ENCODE results near the gene ADAM8. TPM values are rescaled to one million over a fixed set of nuclear protein-coding genes. Genes with fewer than 3 reads are reported as not detected.

The ADAM8 gene
- total and polyA plus RNA-seq, 2 of the 8 experiments (the other 6 are each of a cell fraction or from before 2014, with no cell fraction given): 4.6 TPM

DNA sequence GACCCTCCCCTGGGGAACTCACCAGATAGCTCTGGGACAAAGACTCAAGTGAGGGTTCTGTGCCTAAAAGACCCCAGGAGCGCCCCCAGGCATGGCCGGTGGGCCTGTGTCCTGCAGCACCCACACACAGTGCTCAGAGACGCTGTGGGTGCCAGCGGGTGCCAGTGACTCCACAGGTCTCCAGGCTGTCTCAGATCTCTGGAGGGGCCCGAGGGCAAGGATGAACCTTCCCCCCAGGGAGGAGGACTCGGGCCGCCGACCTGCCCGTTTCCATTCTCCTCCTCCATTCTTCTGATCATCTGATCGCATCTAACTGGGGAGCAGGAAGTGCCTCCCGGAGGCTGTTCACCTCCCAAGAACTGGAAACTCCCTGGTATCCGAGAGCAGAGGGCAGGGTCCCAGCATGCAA lies 980 bp downstream of the ADAM8 start:
- 65% methylated on average over 11 of the region's 12 CpGs; no CpG with 5 or more reads in 1 of the 2 experiments for WGBS, 2 experiments (ENCODE audit: extremely low coverage in 1 of 2, insufficient coverage in 1 of 2, insufficient read length in 1 of 2, insufficient replicate concordance in 2 of 2, low coverage in 1 of 2, low lambda C conversion rate in 2 of 2, missing lambda C conversion rate in 1 of 2)
- ChIA-PET CTCF (ENCODE audit: partially characterized antibody) (interaction anchor here (0.7 to 2.1 kb wide), 11 partner anchors 8 to 229 kb away, joined by 3 to 10 read pairs (median 4); no protein-coding TSS in a partner anchor), POLR2A (ENCODE audit: partially characterized antibody) (interaction anchor here (1.0 to 2.1 kb wide), 5 partner anchors 9 to 50 kb away, joined by 3 to 11 read pairs (median 4); no protein-coding TSS in a partner anchor)
- Histone ChIP-seq H3K4me1 (replicated peaks in 1 of 4; ENCODE audit: control insufficient read depth in 3 of 4, insufficient read depth in 4 of 4, low read length in 3 of 4) (peaks cover 0 to 13% (median 7%) of the 10 kb centered on the region in 4 experiments; a peak in 5 of 7 replicates), H2BK12ac (ENCODE audit: low read depth, low read length) (no peak overlapping the region), H4K20me1 (replicated peaks in 1 of 2; ENCODE audit: control insufficient read depth in 1 of 2, insufficient read depth in 2 of 2, low read length in 2 of 2) (peaks cover 0 to 3% of the 10 kb centered on the region in 2 experiments), H3K4me2 (ENCODE audit: insufficient read depth in 1 of 2, low read depth in 2 of 2, low read length in 2 of 2) (peak overlapping the region; percentile 58 to 85; a peak in 2 of 4 replicates), H2BK5ac (ENCODE audit: low read depth, low read length) (no peak overlapping the region), H3K56ac (replicated peaks; ENCODE audit: insufficient read length, low read depth, low read length) (no peak overlapping the region), H3K14ac (ENCODE audit: insufficient read length) (no peak overlapping the region), H2BK20ac (ENCODE audit: low read length) (0 out of 2 replicates have a peak overlapping the region, but pooled peaks have one; percentile 61), H4K8ac (ENCODE audit: extremely low read depth, insufficient read depth, low read length) (no peak overlapping the region; the same call in 1 of the 2 replicates), H3K4me3 (ENCODE audit: extremely low read depth in 1 of 4, insufficient read depth in 2 of 4, low read depth in 3 of 4, low read length in 4 of 4) (no peak overlapping the region), H3K27me3 (replicated peaks in 1 of 4; ENCODE audit: control insufficient read depth in 3 of 4, extremely low read depth in 1 of 4, insufficient read depth in 3 of 4, low read length in 3 of 4) (peaks cover 0 to 7% (median 4%) of the 10 kb centered on the region in 4 experiments; a peak in 6 of 7 replicates), H3K23ac (ENCODE audit: insufficient read length) (no peak overlapping the region), H3K79me2 (ENCODE audit: control insufficient read depth in 1 of 2, insufficient read depth in 2 of 2, low read length in 2 of 2) (no peaks in the 10 kb centered on the region), H3K4ac (replicated peaks; ENCODE audit: insufficient read length, low read depth, low read length) (no peak overlapping the region), H2AK5ac (ENCODE audit: low read depth, low read length) (no peak overlapping the region), H2BK15ac (ENCODE audit: low read length) (no peak overlapping the region), H3K27ac (ENCODE audit: low read depth, low read length) (no peak overlapping the region), H3K79me1 (ENCODE audit: low read depth, low read length) (no peaks in the 10 kb centered on the region), H3K9me3 (ENCODE audit: insufficient read depth in 2 of 2, low read depth in 1 of 2, low read length in 1 of 2) (no peaks in the 10 kb centered on the region), H4K91ac (replicated peaks; ENCODE audit: insufficient read length, low read length) (no peak overlapping the region), H3K36me3 (ENCODE audit: control insufficient read depth in 2 of 4, insufficient read depth in 4 of 4, low read length in 3 of 4) (peaks cover 0 to 7% (median 3%) of the 10 kb centered on the region in 4 experiments; a peak in 3 of 8 replicates), H3K18ac (ENCODE audit: extremely low read depth, low read length) (no peak overlapping the region), H2BK120ac (replicated peaks; ENCODE audit: low read depth, low read length) (no peak overlapping the region), H2AFZ (ENCODE audit: low read length) (no peak overlapping the region), H3K9ac (replicated peaks in 1 of 4; ENCODE audit: extremely low read depth in 1 of 4, low read depth in 3 of 4, low read length in 3 of 4) (no peak overlapping the region), H4K5ac (ENCODE audit: insufficient read length, low read depth, low read length) (no peak overlapping the region), H3K23me2 (ENCODE audit: low read depth, low read length) (peaks cover 5% of the 10 kb centered on the region; the same call in 1 of the 2 replicates)
- no peak for DNase-seq (ENCODE audit: low read depth in 1 of 2, low spot score in 2 of 2)
- TF ChIP-seq RAD21 (IDR thresholded peaks at IDR 0.05 in 1 of 2, conservative IDR thresholded peaks at IDR 0.05 in 1 of 2; ENCODE audit: low read depth in 2 of 2, low read length in 2 of 2): 0 out of 4 replicates have a peak, but pooled peaks of 1 of the 2 experiments have one; percentile 18
- TF ChIP-seq JUN (IDR thresholded peaks at IDR 0.05; ENCODE audit: low read depth, low read length): no peak
- TF ChIP-seq, protein P1, sequence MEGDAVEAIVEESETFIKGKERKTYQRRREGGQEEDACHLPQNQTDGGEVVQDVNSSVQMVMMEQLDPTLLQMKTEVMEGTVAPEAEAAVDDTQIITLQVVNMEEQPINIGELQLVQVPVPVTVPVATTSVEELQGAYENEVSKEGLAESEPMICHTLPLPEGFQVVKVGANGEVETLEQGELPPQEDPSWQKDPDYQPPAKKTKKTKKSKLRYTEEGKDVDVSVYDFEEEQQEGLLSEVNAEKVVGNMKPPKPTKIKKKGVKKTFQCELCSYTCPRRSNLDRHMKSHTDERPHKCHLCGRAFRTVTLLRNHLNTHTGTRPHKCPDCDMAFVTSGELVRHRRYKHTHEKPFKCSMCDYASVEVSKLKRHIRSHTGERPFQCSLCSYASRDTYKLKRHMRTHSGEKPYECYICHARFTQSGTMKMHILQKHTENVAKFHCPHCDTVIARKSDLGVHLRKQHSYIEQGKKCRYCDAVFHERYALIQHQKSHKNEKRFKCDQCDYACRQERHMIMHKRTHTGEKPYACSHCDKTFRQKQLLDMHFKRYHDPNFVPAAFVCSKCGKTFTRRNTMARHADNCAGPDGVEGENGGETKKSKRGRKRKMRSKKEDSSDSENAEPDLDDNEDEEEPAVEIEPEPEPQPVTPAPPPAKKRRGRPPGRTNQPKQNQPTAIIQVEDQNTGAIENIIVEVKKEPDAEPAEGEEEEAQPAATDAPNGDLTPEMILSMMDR (IDR thresholded peaks at IDR 0.05; ENCODE audit: control extremely low read depth in 1 of 3, insufficient read depth in 1 of 3, low read depth in 1 of 3, low read length in 3 of 3): peak in 2 of 3 experiments; percentile 30 to 33; a peak in 3 of 4 replicates
- no peak for FAIRE-seq
